RWPE1 (cell line): Measurements from ENCODE around the gene TMEM35B.
"Not testable (repeated sequence)": the region's sequence is repeated elsewhere in the genome, so short reads cannot be mapped to it uniquely, and the experiment has no call there.

Experiments used
- CTCF ChIA-PET: fragments of 350-600 bp; sonication (Branson Sonifier 250); formaldehyde crosslinking; extraction: SDS; loops from one replicate; lab custom pipeline; 2021; lab: Yijun Ruan, JAX
- POLR2A ChIA-PET: fragments of 400-600 bp; formaldehyde crosslinking; extraction: SDS; loops from one replicate; lab custom pipeline; 2020; ENCODE audit warnings: antibody characterized with exemption; ENCODE audit not compliant: low non-redundant PET; lab: Yijun Ruan, JAX
- DNase-seq: peaks from one replicate; pipeline ENCODE4 v3.0.0; 2012; ENCODE audit warnings: low spot score
- H3K27ac ChIP-seq: fragments of 450-650 bp; 2 replicates; pipeline ENCODE4 v1.5.1; 2017
- CTCF ChIP-seq: fragments of 450-650 bp; conservative IDR thresholded peaks from 2 replicates; pipeline ENCODE4 v1.5.1; 2017; ENCODE audit warnings: low read depth, mild to moderate bottlenecking

TMEM35B gene

GRCh38 chr1:34974626-34975025, 10.5 kb downstream of the TMEM35B start:
- POLR2A ChIA-PET: no interaction called here
- H3K27ac ChIP-seq: no peak overlapping the region
- TF ChIP-seq CTCF: no peak
- CTCF ChIA-PET: interaction anchor here (0.6 kb wide), 1 partner anchor 252 kb away, joined by 3 read pairs; no protein-coding TSS in a partner anchor
- DNase-seq: no peak

- ChIA-PET CTCF (no interaction called here), POLR2A (no interaction called here)
- DNase-seq: no peak
- H3K27ac ChIP-seq: no peak overlapping the region
- TF ChIP-seq CTCF: no peak
Observed at GRCh38 chr1:34973326-34973725, 11.8 kb downstream of the TMEM35B start.

- no peak for DNase-seq
- ChIA-PET POLR2A (no interaction called here), CTCF (no interaction called here)
- no peak for TF ChIP-seq CTCF
- H3K27ac ChIP-seq: no peak overlapping the region
Observed at GRCh38 chr1:34970829-34971228, 14.3 kb downstream of the TMEM35B start.

- CTCF ChIA-PET: no interaction called here
- no peak for DNase-seq
Observed at GRCh38 chr1:34970220-34970735, 14.9 kb downstream of the TMEM35B start.

GRCh38 chr1:34968297-34968696, 16.9 kb downstream of the TMEM35B start:
- CTCF ChIA-PET, DNase-seq, POLR2A ChIA-PET, H3K27ac ChIP-seq: not testable (repeated sequence)

More at GRCh38 chr1:34970220-34970735, 14.9 kb downstream of the TMEM35B start:
- POLR2A ChIA-PET: no interaction called here
- no peak for TF ChIP-seq CTCF
- H3K27ac ChIP-seq: no peak overlapping the region

GRCh38 chr1:34967672-34968071, 17.5 kb downstream of the TMEM35B start:
- CTCF ChIA-PET, POLR2A ChIA-PET, DNase-seq, H3K27ac ChIP-seq: not testable (repeated sequence)

GRCh38 chr1:34965597-34965996, 19.6 kb downstream of the TMEM35B start:
- no peak for TF ChIP-seq CTCF
- ChIA-PET CTCF (no interaction called here), POLR2A (no interaction called here)
- H3K27ac ChIP-seq: no peak overlapping the region
- no peak for DNase-seq

- ChIA-PET CTCF (no interaction called here), POLR2A (no interaction called here)
- no peak for TF ChIP-seq CTCF
- H3K27ac ChIP-seq: no peak overlapping the region
- no peak for DNase-seq
Observed at GRCh38 chr1:34950428-34950827, 34.7 kb downstream of the TMEM35B start.

- POLR2A ChIA-PET, CTCF ChIA-PET: not testable (repeated sequence)
Observed at GRCh38 chr1:34948739-34949138, 36.4 kb downstream of the TMEM35B start.

GRCh38 chr1:34947641-34948314, 37.4 kb downstream of the TMEM35B start:
- H3K27ac ChIP-seq, DNase-seq, CTCF ChIA-PET, POLR2A ChIA-PET: not testable (repeated sequence)

More at GRCh38 chr1:34948739-34949138, 36.4 kb downstream of the TMEM35B start:
- not testable (repeated sequence) for DNase-seq, H3K27ac ChIP-seq
